ENCODE results near the gene HOXA2.

DNA sequence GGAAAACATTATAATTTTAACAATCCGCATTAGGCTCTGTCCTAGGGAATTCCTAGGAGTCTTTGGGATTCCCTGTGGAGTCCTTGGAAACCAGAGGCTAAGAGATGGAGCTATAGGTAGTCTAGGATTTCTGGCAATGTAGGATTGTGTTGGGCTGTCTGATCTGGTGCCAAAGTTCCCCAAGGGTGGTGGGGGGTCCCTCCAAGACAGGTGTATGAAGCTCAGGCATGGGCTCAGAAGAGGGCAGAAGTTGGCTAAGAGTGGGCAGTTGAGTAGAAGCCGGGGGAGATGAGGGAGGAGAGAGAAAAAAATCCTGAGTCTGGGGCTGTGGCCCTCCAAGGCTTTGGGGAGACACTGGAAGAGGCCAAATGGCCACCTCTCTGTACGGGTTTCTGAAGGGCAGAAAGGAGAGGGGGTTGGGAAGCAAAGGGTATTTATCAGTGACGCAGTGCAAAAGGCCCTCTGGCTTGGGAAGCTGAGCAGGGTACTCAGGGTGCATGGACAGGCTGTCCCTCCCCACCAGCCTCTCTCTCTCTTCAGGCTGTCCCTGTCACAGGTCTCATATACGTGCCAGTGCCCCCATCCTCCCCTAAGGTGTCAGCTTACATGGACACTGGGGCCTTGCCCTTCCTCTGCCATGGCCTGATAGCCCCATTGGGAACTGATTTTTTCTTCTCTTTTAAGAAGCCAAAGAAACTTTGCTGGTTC lies 44.2 kb upstream of the HOXA2 start:
- TF ChIP-seq, protein P1, sequence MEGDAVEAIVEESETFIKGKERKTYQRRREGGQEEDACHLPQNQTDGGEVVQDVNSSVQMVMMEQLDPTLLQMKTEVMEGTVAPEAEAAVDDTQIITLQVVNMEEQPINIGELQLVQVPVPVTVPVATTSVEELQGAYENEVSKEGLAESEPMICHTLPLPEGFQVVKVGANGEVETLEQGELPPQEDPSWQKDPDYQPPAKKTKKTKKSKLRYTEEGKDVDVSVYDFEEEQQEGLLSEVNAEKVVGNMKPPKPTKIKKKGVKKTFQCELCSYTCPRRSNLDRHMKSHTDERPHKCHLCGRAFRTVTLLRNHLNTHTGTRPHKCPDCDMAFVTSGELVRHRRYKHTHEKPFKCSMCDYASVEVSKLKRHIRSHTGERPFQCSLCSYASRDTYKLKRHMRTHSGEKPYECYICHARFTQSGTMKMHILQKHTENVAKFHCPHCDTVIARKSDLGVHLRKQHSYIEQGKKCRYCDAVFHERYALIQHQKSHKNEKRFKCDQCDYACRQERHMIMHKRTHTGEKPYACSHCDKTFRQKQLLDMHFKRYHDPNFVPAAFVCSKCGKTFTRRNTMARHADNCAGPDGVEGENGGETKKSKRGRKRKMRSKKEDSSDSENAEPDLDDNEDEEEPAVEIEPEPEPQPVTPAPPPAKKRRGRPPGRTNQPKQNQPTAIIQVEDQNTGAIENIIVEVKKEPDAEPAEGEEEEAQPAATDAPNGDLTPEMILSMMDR (IDR thresholded peaks at IDR 0.05), result no peak
- TF ChIP-seq POLR2A (IDR thresholded peaks at IDR 0.05), result no peak
